Neuronal stem cell (in vitro differentiated cells): ENCODE measurements around the gene PYDC1.

ENCODE experiments used
- DNase-seq: peaks from one replicate; pipeline ENCODE4 v3.0.0-alpha.2; 2013; ENCODE audit warnings: low spot score
- H2AFZ ChIP-seq: one replicate; pipeline ENCODE4 v1.6.1; 2013; ENCODE audit warnings: mild to moderate bottlenecking, low read length, inconsistent platforms
- H2AK5ac ChIP-seq: 2 replicates; pipeline ENCODE4 v1.6.1; 2013; ENCODE audit warnings: low read depth, mild to moderate bottlenecking, inconsistent platforms, low read length, moderate library complexity, mixed read lengths
- H2BK120ac ChIP-seq: 2 replicates; pipeline ENCODE4 v1.6.1; 2013; ENCODE audit warnings: low read depth, mild to moderate bottlenecking, inconsistent platforms, low read length, moderate library complexity, mixed read lengths
- H2BK12ac ChIP-seq: one replicate; pipeline ENCODE4 v1.6.1; 2013; ENCODE audit warnings: low read length, inconsistent platforms
- H2BK15ac ChIP-seq: 2 replicates; pipeline ENCODE4 v1.6.1; 2013; ENCODE audit warnings: mild to moderate bottlenecking, low read length, inconsistent platforms, mixed read lengths
- H2BK5ac ChIP-seq: one replicate; pipeline ENCODE4 v1.6.1; 2013; ENCODE audit warnings: inconsistent platforms, mild to moderate bottlenecking, low read length, moderate library complexity
- H3K14ac ChIP-seq: one replicate; pipeline ENCODE4 v1.6.1; 2013; ENCODE audit warnings: low read length, inconsistent platforms
- H3K18ac ChIP-seq: 2 replicates; pipeline ENCODE4 v1.6.1; 2013; ENCODE audit warnings: low read length, inconsistent platforms
- H3K23ac ChIP-seq: 2 replicates; pipeline ENCODE4 v1.6.1; 2013; ENCODE audit warnings: low read depth, mild to moderate bottlenecking, mixed read lengths, low read length, inconsistent platforms; ENCODE audit not compliant: poor library complexity
- H3K27ac ChIP-seq: replicated peaks from 3 replicates; pipeline ENCODE4 v1.5.1; 2013; ENCODE audit warnings: low read length, inconsistent platforms
- H3K27me3 ChIP-seq, 3 experiments: 2 replicates each; pipeline ENCODE4 v1.6.1; 2013; ENCODE audit warnings: low read length in 3 of 3, mild to moderate bottlenecking in 2 of 3, inconsistent platforms in 1 of 3, low read depth in 1 of 3, mixed read lengths in 1 of 3, moderate library complexity in 1 of 3; ENCODE audit not compliant: control insufficient read depth in 3 of 3, insufficient read depth in 3 of 3
- H3K36me3 ChIP-seq, 2 donors: replicated peaks in 1 of 2; 2 replicates each; pipeline ENCODE4 v1.6.1; 2013; ENCODE audit warnings: low read length in 2 of 2; ENCODE audit not compliant: control insufficient read depth in 2 of 2, insufficient read depth in 2 of 2
- H3K4ac ChIP-seq: 2 replicates; pipeline ENCODE4 v1.6.1; 2013; ENCODE audit warnings: inconsistent platforms, mild to moderate bottlenecking, low read length, moderate library complexity
- H3K4me1 ChIP-seq, 2 donors: 1 replicate in 1 of 2; 2 replicates in 1 of 2; pipeline ENCODE4 v1.6.1; 2013; ENCODE audit warnings: low read length in 2 of 2, low read depth in 1 of 2; ENCODE audit not compliant: control insufficient read depth in 2 of 2, insufficient read depth in 1 of 2
- H3K4me2 ChIP-seq: one replicate; pipeline ENCODE4 v1.6.1; 2013; ENCODE audit warnings: mild to moderate bottlenecking, low read length, inconsistent platforms; ENCODE audit not compliant: insufficient read depth, poor library complexity, severe bottlenecking
- H3K4me3 ChIP-seq, 2 donors: 2 replicates each; pipeline ENCODE4 v1.5.1; 2013; ENCODE audit warnings: low read length in 2 of 2, mild to moderate bottlenecking in 2 of 2, inconsistent platforms in 1 of 2, moderate library complexity in 1 of 2
- H3K79me1 ChIP-seq: one replicate; pipeline ENCODE4 v1.6.1; 2013; ENCODE audit warnings: low read depth, mild to moderate bottlenecking, inconsistent platforms, low read length, moderate library complexity
- H3K9ac ChIP-seq: one replicate; pipeline ENCODE4 v1.6.1; 2013; ENCODE audit warnings: mild to moderate bottlenecking, low read depth, low read length, inconsistent platforms; ENCODE audit not compliant: poor library complexity
- H3K9me3 ChIP-seq, 2 donors: replicated peaks in 1 of 2; 2 replicates each; pipeline versions ENCODE3 to v1.6.1; 2013; ENCODE audit warnings: low read length in 2 of 2, mild to moderate bottlenecking in 2 of 2, inconsistent platforms in 1 of 2, low read depth in 1 of 2, mixed read lengths in 1 of 2, moderate library complexity in 1 of 2; ENCODE audit not compliant: control insufficient read depth in 2 of 2, insufficient read depth in 1 of 2
- H4K8ac ChIP-seq: one replicate; pipeline ENCODE4 v1.6.1; 2013; ENCODE audit warnings: low read depth, mild to moderate bottlenecking, inconsistent platforms, low read length, moderate library complexity
- H4K91ac ChIP-seq: one replicate; pipeline ENCODE4 v1.6.1; 2013; ENCODE audit warnings: low read length, low read depth, mild to moderate bottlenecking, inconsistent platforms; ENCODE audit not compliant: poor library complexity
- WGBS, 2 donors: extraction: QIAGEN DNeasy Blood & Tissue Kit; methylation state at CpG; one replicate each; pipeline ENCODE4 v1.1.7; 2013; ENCODE audit warnings: missing lambda C conversion rate in 2 of 2, mixed read lengths in 1 of 2; ENCODE audit not compliant: insufficient read length in 2 of 2, insufficient replicate concordance in 1 of 2; ENCODE audit errors: extremely low coverage in 2 of 2; 5-methylcytosine and 5-hydroxymethylcytosine counted together

Gene PYDC1

GRCh38 chr16:31260136-31260931 is 43.4 kb upstream of the PYDC1 start:
- Histone ChIP-seq H4K8ac (no peak overlapping the region), H3K4me3 (no peak overlapping the region), H2AK5ac (no peak overlapping the region)

GRCh38 chr16:31258366-31258765 is 41.4 kb upstream of the PYDC1 start:
- no peak overlapping the region for H2AK5ac ChIP-seq
- no peaks in the 10 kb centered on the region for H3K36me3 ChIP-seq
- H3K4ac ChIP-seq, result no peak overlapping the region
- H3K18ac ChIP-seq, result no peak overlapping the region
- peaks cover 0 to 2% (median 0%) of the 10 kb centered on the region in 3 experiments for H3K27me3 ChIP-seq
- no peak overlapping the region for H3K27ac ChIP-seq
- no peak overlapping the region for H2BK15ac ChIP-seq
- no CpG with 5 or more reads among the region's 4 CpGs for WGBS, 2 donors
- no peak overlapping the region for H2BK120ac ChIP-seq
- H3K9ac ChIP-seq, result no peak overlapping the region
- H3K14ac ChIP-seq, result no peak overlapping the region
- H3K4me2 ChIP-seq, result no peak overlapping the region
- H2BK5ac ChIP-seq, result no peak overlapping the region
- no peak overlapping the region for H2AFZ ChIP-seq
- DNase-seq, result no peak
- H4K91ac ChIP-seq, result no peak overlapping the region
- no peaks in the 10 kb centered on the region for H3K9me3 ChIP-seq
- no peaks in the 10 kb centered on the region for H3K79me1 ChIP-seq
- H2BK12ac ChIP-seq, result no peak overlapping the region
- no peak overlapping the region for H4K8ac ChIP-seq
- H3K23ac ChIP-seq, result no peak overlapping the region
- H3K4me3 ChIP-seq, result no peak overlapping the region
- H3K4me1 ChIP-seq, result no peaks in the 10 kb centered on the region

More at GRCh38 chr16:31260136-31260931, 43.4 kb upstream of the PYDC1 start:
- no peak overlapping the region for H3K23ac ChIP-seq
- H2AFZ ChIP-seq, result no peak overlapping the region
- H3K9me3 ChIP-seq, result no peaks in the 10 kb centered on the region
- H3K4ac ChIP-seq, result no peak overlapping the region
- peaks cover 0 to 2% (median 0%) of the 10 kb centered on the region in 3 experiments for H3K27me3 ChIP-seq
- H4K91ac ChIP-seq, result no peak overlapping the region
- H3K36me3 ChIP-seq, result no peaks in the 10 kb centered on the region
- no peak overlapping the region for H3K4me2 ChIP-seq
- H2BK120ac ChIP-seq, result no peak overlapping the region
- no peak overlapping the region for H2BK15ac ChIP-seq
- H2BK12ac ChIP-seq, result no peak overlapping the region
- no peak overlapping the region for H3K14ac ChIP-seq
- H3K18ac ChIP-seq, result peak overlapping the region; percentile 66
- no peak overlapping the region for H3K9ac ChIP-seq
- H3K4me1 ChIP-seq, result no peaks in the 10 kb centered on the region
- no peak overlapping the region for H2BK5ac ChIP-seq
- no peak for DNase-seq
- no peak overlapping the region for H3K27ac ChIP-seq
- no peaks in the 10 kb centered on the region for H3K79me1 ChIP-seq
- no CpG with 5 or more reads among the region's 14 CpGs for WGBS, 2 donors

GRCh38 chr16:31256466-31256865 is 39.5 kb upstream of the PYDC1 start:
- DNase-seq, result no peak
- no peak overlapping the region for H4K91ac ChIP-seq
- no peak overlapping the region for H2BK120ac ChIP-seq
- H2AK5ac ChIP-seq, result no peak overlapping the region
- peaks cover 0 to 2% (median 0%) of the 10 kb centered on the region in 3 experiments for H3K27me3 ChIP-seq
- H3K4me2 ChIP-seq, result no peak overlapping the region
- no peak overlapping the region for H3K14ac ChIP-seq
- no peak overlapping the region for H2AFZ ChIP-seq
- H3K4ac ChIP-seq, result no peak overlapping the region
- H3K36me3 ChIP-seq, result no peaks in the 10 kb centered on the region
- no peak overlapping the region for H4K8ac ChIP-seq
- H3K18ac ChIP-seq, result no peak overlapping the region
- no peak overlapping the region for H2BK12ac ChIP-seq
- no peak overlapping the region for H2BK15ac ChIP-seq
- H3K9me3 ChIP-seq, result no peaks in the 10 kb centered on the region
- no peak overlapping the region for H3K27ac ChIP-seq
- no CpG with 5 or more reads among the region's 8 CpGs for WGBS, 2 donors
- no peak overlapping the region for H2BK5ac ChIP-seq
- no peak overlapping the region for H3K4me3 ChIP-seq
- H3K4me1 ChIP-seq, result no peaks in the 10 kb centered on the region
- H3K79me1 ChIP-seq, result no peaks in the 10 kb centered on the region
- no peak overlapping the region for H3K9ac ChIP-seq
- H3K23ac ChIP-seq, result no peak overlapping the region

GRCh38 chr16:31253642-31254045 is 36.7 kb upstream of the PYDC1 start:
- Histone ChIP-seq H3K79me1 (no peaks in the 10 kb centered on the region), H3K4me3 (no peak overlapping the region), H2AFZ (peak overlapping the region; percentile 56), H3K4ac (no peak overlapping the region), H3K4me2 (no peak overlapping the region), H4K91ac (no peak overlapping the region), H3K4me1 (no peaks in the 10 kb centered on the region), H2BK5ac (no peak overlapping the region), H3K9me3 (no peaks in the 10 kb centered on the region), H3K23ac (no peak overlapping the region), H3K18ac (no peak overlapping the region), H3K14ac (no peak overlapping the region), H3K36me3 (no peaks in the 10 kb centered on the region), H3K27me3 (no peaks in the 10 kb centered on the region), H2BK120ac (no peak overlapping the region), H3K27ac (no peak overlapping the region), H3K9ac (no peak overlapping the region), H2AK5ac (no peak overlapping the region), H2BK15ac (no peak overlapping the region), H2BK12ac (no peak overlapping the region), H4K8ac (no peak overlapping the region)
- WGBS, 2 donors, result no CpG with 5 or more reads among the region's 5 CpGs
- DNase-seq, result no peak
